ENCODE data around the gene CDH9.

- TF ChIP-seq POLR2AphosphoS5 (IDR thresholded peaks at IDR 0.05): no peak
- TF ChIP-seq EP300 (IDR thresholded peaks at IDR 0.05): no peak
- no peak for TF ChIP-seq POLR2A (IDR thresholded peaks at IDR 0.05)
- no peak for TF ChIP-seq CTCF (IDR thresholded peaks at IDR 0.05)
Observed at GRCh38 chr5:27083449-27084415, 45.3 kb upstream of the CDH9 start.
